ENCODE data around the gene B4GALT6.

B4GALT6 gene

DNA sequence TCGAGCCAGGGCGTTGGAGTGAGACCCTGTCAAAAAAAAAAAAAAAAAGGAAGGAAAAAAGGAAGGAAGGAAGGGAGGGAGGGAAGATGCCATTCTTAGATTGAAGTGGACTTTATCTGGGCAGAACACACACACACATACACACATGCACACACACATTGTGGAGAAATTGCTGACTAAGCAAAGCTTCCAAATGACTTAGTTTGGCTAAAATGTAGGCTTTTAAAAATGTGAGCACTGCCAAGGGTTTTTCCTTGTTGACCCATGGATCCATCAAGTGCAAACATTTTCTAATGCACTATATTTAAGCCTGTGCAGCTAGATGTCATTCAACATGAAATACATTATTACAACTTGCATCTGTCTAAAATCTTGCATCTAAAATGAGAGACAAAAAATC lies 93.3 kb downstream of the B4GALT6 start:
- DNase-seq, result no peak

DNA sequence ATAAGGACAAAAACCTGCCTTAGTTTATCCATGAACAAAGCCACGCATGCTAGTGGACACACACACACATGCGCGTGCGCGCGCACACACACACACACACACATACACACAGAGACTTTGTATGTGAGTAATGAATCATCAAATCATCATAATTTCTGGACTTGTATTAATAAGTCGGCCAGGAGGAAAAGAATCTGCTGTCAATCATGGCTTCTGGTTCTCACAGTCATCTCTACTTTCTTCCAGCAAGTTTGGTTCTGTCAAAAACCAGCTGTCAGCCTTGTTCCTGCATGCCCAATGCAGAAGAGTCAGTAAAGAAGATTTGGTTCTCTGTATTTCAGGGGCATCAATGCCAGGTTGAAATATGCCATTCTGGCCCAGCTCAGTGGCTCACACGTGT lies 93.8 kb downstream of the B4GALT6 start:
- DNase-seq, result no peak

DNA sequence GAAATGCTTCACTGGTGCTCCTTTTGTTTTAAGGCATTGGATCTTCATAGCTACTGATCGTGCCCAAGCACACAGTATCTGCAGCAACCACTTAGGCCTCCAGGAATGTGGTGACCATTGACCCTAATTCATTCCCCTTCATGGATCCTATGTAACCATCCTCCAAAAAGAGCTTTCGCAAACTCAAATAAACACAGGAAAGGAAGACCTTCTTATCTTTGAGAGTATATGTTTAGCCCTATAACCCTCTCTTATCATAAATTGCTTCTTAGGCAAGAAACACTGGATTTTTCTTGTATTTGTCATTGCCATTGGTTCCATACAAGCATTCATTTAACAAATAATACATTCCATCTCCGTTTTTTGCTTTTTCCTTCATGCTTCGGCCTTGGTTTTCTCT lies 96.9 kb downstream of the B4GALT6 start:
- no peak for DNase-seq

DNA sequence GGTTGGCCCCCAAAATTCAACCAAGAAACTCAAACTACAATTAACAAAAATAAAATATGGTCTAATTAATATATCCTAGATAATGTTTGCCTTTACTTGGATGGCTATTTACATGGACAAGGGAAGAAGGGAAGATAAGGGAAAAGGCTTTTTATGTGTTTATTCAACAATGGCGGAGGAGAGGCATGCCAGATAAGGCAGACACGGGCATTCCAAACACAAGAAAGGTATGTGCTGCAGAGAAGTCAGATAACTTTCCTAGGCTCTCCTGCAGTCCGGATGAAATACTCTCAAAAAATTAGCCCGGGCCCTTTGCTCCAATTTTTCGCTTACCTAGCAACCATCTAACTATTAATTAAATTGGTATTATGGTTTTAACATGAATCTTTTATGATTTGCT lies 97.8 kb downstream of the B4GALT6 start:
- no peak for DNase-seq

DNA sequence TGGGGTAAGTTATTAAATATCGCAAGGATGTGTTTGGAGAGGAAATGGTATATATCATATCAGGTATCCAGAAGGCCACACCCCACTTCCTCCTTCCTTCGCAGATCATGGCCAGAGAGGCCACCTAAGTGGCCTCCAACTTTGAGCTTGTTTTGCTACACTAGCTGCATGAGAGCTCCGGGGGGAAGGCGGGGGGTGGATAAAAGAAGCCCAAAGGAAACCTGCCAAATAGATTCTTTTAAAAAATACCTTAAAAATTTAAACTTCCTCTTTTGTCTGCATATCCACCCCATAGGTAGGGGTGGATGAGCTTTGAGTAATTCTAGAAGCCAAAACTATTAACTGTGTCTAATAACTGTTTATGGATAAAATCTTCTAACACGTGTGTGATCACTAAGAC lies 98.4 kb downstream of the B4GALT6 start:
- DNase-seq, result no peak

DNA sequence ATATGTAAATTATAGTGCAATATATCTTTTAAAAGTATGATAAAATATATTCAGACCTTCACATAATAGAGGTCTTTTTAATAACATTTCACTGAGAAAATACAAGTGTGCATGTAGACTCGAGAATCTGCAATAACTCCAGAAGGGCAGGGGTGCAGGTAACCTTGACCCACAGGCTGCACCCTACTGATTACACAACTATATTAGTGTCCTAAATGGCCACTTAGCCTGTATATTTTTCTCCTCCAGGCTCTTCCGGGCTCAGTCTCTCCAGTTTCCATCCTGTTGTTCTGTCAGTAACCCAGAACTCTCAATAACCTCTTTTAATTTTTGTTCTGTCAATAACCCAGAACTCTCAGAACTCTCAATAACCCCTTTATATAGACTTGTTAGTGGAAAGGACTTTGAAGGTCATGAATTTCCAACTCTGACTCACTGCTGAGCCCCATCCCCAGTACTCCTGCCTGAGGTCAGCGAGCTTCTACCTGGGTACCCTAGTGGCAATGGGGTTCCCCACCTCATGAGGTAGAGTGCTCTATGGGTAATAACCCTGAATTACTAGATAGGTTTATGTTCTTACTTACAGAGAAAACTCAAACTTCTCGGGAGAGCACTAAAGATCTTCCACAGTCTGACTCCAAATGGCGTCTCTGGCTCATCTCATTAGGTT lies 101.1 kb downstream of the B4GALT6 start:
- DNase-seq, result no peak

DNA sequence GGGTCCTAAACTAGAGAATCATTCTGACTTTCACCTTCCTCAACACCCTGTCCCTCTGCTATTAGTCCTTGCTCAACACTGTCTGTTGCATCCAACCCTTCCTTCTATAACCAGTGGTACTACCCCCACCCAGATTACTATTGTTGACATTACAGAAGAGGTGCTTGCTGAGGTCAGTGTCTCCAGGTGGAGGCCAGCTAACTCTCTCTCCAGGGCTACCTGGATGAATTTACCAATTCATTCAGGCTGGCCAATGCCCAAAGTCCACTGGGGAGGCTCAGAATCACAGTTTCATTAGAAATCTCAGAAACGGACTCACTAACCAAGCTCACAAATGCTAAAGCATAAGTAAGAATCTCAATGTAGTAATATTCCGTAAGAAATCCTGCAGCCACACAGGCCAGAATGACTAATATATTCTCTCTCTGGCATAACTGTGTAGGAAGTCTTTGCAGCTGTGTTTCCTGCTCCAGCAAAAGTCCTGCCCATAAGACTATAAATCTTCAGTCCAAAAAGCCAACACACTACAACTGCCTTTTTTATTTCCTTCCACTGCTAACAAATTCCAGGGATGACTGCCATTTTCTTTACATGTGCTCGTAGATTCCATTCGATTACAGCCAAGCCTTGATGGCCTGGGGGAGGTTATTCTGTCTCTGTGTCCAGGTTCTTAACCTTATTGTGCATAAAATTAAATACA lies 102.7 kb downstream of the B4GALT6 start:
- DNase-seq, result no peak

DNA sequence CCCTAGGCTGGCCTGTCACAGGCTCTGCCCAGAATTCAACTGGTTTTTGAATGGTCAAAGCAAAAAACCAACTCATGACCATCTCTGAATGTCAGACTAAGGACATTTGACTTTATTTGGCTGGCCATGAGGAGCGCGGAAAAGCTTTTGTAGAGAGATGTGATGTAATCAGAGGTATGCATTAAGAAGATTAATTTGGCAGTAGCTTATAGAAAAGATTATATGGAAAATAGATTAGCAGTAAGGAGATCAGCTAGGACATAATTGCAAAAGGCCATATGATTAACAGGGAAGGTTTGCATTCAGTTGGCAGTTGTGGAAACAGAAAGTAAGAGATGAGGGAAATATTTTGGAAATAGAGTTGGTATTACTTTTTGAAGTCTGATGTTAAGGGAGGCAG lies 105.0 kb downstream of the B4GALT6 start:
- DNase-seq, result no peak

DNA sequence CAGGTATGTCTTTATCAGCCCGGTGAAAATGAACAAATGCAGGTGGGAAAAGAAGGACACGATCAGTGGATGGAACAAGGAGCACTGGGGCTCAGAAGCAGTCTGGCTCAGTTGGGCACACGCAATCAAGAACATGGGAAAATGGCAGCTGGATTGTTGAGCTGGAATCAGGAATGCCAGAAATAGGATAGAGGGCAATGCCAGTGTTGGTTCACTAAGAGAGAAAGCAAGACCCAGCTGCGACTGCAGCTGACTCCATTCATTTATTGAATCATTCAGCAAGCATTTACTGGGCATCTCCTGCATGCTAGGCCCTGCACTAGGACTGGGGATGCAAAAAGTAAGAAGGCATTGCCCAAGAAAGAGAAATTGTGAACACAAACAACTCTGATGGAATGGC lies 106.3 kb downstream of the B4GALT6 start:
- DNase-seq, result no peak

DNA sequence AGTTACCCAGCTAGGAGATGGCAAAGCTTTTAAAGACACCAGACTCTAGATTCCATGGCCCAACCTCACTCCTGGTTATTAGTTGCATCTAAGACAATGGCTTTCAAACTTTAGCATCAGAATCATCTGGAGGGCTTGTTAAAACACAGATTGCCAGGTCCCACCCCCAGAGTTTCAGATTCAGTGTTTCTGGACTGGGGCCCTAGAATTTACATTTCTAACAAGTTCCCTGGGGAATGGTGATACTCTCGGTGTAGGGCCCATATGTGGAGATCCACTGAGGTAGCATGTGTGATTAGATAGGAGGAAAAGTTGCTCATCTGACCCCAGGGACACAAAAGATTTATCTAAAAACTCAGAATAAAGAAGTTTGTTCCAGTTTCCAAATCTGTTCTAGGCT lies 107.2 kb downstream of the B4GALT6 start:
- no peak for DNase-seq

DNA sequence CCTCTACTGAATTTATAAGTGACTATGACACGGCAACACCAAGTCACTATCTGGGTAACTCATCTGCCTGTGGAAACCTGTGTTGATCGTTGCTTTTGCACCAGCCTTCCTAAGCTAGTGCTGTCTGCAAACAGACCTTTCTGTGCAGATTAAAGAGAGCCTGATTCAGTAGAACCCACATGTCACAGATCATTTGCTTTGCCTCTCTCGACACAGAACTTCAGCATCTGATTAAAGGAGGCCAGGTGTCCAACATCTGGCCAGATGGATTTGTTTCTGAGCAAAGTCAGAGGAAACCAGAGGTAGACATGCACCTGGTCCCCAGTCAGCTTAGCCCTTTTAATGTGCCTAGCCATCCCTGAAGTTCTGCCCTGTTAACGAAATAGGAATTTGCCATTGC lies 107.7 kb downstream of the B4GALT6 start:
- DNase-seq, result no peak

DNA sequence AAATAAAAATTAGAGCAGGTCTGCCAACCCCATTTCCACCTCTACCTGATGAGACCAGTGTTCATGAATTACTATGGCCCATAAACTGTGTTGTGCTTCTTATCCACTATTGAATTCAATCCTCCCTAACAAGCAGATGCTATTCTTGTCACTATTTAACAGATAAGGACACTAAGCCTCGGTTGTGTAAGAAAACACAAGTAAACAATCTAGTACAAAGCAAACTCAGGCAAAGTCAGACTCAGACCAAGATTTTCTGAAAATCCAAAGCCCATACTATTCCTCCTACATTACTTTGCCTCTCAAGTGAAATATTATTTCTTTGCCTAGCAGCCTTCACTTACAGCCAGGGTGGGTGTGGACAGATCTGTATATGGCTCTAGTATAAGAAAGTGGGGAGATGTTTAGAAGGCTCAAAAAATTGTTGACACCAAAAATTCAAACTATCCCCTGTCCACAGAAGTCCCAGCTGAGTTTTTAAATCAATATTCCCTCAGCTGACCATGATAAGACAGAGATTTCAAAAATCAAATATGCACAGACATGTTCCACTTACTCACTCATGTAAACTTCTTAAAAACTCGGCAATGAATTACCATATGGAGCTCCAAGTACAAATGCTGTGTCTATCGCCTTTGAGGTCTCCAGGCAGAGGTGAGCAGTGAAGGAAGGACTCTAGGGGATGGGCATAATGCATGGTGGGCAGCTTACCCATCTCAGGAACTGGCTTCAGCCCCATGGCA lies 108.7 kb downstream of the B4GALT6 start:
- no peak for DNase-seq

DNA sequence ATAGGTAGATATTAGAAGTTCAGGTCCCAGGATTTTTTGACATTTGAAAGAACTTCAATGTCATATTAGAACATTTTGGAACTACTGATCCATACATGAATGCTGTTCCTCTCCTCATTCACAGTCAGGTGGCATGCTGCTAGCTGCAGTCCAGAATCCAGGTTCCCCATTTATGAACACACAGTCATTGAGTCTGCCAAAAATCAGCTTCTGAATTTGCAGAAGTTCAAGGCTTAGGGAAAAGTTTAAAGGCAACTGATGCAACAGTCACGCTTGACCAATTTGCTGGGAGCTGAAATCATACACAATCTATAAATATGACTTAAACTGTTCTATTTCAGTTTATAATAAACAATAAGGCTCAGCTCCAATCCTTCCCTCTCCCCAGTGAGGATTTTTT lies 110.0 kb downstream of the B4GALT6 start:
- DNase-seq, result no peak

Data from activated CD4-positive, alpha-beta T cell treated with anti-CD3 and anti-CD28 coated beads, Interleukin-2, amount 50 U/mL, for 16 hours (primary cell).